GM19467 (cell line): Measurements from ENCODE around the gene CXXC1.
"Not testable (repeated sequence)": the region's sequence is repeated elsewhere in the genome, so short reads cannot be mapped to it uniquely, and the experiment has no call there.

Experiments used
- ATAC-seq: cut with Tn5 transposase; IDR thresholded peaks from one replicate; pipeline ENCODE4 v1.9.1; 2021; ENCODE audit warnings: mild to moderate bottlenecking, moderate library complexity; ENCODE audit not compliant: unreplicated experiment

CXXC1 gene

DNA sequence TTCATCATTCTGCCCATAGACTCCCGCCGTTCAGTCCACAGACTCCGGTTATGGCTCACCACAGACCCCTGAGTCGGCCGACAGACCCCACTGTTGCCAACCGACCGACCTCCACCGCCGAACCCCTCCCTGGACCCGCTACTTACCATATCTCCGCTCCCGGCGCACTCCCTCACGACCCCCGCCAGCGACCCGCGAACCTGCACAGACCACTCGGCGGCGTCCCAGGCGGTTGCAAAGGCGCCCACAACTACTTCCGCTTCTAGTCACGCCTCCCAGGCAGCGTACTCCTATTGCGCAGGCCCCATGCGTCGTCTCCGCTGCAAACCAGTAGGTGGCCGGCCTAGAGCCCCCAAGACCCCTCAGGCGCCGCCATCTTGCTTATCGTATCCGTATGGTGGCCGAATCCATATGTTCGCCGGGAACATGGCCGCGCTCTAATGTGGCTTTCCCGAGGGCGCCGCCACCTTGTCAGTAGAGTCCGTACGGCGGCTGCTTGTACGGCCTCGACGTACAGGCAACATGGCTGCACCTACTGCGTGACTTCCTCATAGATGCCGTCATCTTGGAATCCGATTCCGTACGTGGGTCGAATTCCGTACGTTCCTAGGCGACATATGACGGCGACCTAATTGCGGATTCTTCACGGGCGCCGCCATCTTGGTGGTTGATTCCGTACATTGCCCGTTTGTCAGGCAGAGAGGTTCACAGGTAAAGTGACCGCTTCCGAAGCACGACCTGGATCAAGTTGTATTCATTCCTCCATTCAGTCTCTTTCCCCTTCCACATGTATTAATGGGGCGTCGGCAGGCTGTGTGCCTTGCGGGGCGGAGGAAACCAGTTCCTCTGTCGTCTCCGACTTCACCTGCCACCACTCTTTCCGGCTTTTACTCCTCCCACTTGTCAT is at the start of gene CXXC1:
Gene CXXC1, minus strand, starts transcription at position 252 of the 907 bp plus-strand sequence. Its CDS starts 103 bp downstream, at position 149.
- ATAC-seq = peak; percentile 91

DNA sequence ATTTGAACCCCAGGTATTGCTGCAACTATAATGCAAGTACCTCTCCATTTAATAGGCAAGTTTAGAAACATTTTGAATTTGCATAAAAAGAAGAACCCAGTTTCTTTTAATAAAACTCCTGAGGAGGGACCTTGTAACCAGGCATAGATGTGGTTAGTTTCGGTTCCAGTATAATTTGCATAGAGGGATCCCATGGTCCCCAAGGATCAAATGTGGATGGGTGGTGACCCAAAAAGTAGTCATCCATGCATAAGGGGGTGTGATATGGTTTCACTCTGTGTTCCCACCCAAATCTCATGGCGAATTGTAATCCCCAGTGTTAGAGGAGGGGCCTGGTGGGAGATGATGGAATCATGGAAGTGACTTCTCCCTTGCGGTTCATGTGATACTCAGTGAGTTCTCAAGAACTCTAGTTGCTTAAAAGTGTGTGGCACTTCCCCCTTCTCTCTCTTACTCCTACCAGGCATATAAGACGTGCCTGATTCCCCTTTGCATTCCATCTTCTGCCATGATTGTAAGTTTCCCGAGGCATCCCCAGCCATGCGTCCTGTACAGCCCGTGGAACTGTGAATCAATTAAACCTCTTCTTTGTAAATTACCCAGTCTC is 47.2 kb upstream of the CXXC1 start:
- no peak for ATAC-seq

DNA sequence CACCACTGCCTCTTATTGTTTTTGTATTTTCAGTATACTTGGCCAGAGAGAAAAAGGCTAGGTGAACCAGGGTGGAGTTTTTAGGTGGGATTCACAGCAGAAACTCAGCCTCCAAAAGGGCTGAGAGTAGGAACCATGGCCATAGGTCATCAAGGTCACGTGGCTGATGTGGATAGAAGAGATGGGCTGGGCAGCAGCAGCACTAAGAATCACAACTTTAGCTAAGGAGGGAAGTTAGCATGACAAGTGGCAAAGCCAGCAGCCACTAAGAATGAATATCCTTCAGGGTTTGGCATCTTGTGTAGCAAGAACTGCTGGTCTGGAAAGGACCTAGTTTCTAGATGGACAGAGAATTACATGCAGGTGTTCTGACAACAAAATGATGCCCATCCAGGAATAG is 44.2 kb upstream of the CXXC1 start:
- ATAC-seq = no peak

DNA sequence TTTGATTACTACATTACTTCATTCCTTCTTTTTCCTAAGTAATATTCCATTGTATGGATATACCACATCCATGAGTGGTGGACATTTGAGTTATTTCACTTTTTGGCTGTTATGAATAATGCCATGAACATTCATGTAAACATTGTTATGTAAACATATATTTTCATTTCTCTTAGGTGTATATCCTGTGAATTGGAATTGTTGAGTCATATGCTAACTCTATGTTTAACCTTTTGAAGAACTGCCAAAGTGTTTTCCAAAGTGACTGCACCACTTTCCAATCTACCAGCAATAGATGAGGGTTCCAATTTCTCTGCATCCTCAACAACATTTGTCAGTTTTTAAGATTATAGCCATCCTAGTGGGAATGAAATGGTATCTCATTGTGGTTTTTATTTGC is 42.7 kb upstream of the CXXC1 start:
- ATAC-seq = no peak

DNA sequence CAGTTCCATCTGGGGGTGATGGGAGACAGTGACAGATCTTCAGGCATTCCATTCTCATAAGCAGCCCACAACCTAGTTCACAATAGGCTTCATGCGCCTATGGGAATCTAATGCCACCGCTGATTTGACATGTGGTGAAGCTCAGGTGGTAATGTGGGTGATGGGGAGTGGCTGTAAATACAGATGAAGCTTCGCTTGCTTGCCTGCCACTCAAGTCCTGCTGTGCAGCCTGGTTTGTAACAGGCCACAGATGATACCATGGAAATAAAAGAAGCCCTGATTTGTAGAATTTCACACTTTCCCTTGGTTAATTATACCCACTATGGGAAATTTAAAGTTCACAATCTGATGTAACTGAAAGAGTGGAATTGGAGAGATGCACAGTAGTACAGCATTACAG is 40.5 kb upstream of the CXXC1 start:
- no peak for ATAC-seq

DNA sequence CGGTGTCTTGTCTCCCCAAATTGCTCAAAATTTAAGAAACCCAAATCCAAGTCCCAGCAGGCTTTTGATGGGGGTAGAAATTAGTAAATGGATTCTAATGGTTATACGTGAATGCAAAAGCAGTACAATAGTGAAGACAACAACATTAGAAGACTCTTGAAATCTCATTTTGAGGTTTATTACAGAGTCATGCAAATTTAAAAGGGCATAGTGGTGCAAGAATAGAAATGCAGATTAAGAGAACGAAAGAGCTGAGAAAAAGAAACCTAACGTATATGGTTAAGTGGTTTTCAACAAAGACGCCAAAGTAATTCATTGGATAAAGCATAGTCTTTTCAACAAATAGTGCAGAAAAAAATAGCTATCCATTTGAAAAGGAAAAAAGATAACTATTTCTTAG is 33.2 kb upstream of the CXXC1 start:
- ATAC-seq = peak; percentile 66

DNA sequence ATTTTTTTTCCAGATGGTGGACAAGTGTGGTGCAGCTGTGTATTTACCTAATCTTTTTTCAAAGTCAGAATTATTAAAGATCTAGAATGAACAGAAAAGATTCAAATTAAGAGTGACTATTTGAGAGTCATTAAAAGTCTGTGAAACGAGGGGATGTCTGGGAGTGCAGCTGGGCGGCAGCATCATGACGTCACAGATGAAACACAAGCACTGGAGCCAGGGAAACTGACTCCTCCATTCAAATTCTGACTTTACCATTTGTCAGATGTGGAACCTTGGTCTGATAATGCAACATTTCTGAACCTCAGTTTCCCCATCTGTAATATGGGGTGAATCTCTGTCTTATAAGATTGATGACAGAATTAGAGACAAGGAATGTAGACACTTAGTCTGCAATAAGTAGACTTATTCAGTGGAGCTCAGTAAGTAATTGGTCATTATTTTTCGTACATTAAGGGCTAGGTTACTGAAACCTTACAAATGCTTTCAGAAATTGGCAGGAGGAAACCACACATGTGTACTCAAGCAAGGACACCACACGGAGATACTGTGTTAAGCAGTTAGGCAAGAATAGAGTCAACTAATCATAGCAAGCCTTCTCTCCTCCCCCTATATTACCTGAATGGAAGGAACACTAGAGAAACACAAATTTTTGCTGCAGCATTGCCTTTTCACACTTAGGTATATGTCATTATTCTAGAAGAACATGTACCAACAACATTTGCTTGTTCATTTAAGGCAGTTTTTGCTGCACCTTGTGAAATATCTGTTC is 27.8 kb upstream of the CXXC1 start:
- peak; percentile 69 for ATAC-seq

DNA sequence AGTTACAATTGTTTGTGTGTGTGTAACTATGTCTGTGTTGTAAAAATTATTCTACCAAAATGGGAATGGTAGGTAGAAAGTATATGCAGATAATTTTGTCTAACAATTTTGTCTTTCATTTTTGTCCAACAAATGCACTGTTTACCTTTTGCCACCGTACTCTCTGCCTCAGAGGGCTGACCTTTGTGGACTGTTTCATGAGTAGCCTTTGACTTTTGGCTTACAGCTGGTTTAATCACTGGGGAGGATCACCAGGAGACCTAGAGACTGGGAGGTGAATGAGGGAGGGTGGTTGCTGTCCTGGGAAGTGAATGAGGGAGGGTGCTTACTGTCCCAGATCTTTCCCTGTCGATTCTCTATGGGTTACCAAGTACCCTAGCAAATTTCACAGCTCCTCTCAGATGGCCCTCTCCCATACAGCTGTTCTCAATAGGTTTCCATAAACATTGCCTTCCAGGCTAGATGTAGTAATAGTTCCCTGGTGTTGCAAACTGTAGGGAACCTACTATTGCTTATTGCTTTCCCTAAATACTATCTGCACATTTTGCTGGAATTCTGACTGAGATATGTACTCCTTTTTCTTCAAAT is 26.5 kb upstream of the CXXC1 start:
- no peak for ATAC-seq

DNA sequence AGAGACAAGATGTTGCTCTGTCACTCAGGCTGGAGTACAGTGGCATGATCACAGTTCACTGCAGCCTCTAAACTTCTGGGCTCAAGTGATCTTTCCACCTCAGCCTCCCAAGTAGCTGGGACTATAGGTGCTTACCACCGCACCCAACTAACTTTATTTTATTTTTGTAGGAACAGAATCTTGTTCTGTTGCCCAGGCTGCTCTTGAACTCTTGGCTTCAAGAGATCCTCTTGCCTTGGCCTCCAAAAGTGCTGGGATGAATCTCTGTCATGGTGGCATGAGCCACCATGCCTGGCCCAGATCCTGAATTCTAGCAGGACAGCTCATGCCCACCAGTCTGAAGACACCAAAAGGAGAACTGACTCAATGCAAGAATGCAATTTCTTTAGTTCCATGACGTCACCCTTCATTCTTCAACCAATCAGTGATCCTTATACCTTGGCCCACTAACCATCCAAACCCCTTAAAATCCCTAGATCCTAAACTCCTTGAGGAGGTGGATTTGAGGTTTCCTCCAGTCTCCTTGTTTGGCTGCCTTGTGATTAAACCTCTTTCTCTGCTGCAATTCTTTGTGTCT is 25.6 kb upstream of the CXXC1 start:
- ATAC-seq = no peak

DNA sequence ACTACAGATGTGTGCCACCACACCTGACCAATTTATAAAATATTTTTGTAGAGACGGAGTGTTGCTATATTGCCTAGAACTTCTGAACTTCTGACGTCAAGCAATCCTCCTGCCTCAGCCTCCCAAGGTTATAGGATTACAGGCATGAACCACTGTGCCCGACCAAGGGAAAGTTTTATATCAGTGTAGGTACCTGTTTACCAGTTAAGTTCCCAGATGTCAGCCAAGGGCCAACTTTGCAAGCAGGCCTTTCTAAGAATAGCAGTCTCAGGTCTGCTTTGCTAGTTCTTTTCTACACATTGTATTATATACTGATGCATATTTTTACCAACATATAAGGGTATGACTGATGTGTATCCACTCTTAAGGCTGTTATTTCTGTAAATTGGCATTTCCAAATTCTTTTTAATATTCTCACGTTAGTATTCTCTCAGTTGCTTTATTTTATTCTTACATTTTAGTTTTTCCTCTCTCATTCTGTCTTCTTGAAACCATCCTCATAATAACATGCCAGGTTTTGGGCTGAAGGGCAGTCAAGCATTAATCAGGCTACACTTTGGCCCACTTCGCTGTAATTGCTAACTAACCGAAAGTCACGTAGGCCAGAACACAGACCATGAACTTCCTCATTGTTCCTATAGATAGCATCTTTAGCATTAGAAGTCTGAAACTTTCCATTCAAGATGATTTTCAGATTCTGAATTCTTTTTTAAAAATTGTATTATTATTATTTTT is 25.0 kb upstream of the CXXC1 start:
- ATAC-seq = peak; percentile 56

DNA sequence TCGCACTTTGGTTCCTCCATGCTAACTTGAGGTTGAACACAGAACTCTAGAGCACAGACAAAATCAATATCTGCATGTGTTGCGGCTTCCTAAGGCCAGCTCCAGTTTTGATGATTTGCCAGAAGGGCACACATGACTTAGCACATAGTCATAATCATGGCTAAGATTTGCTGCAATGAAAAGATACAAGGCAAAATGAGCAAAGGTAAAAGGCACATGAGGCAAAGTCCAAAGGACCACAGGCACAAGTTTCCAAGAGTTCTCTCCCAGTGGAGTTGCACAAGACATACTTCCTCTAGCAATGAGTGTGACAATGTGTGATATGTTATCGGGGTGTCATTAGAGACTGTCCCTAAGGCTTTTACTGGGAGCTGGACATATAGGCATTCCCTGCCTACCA is 24.2 kb upstream of the CXXC1 start:
- ATAC-seq = no peak

DNA sequence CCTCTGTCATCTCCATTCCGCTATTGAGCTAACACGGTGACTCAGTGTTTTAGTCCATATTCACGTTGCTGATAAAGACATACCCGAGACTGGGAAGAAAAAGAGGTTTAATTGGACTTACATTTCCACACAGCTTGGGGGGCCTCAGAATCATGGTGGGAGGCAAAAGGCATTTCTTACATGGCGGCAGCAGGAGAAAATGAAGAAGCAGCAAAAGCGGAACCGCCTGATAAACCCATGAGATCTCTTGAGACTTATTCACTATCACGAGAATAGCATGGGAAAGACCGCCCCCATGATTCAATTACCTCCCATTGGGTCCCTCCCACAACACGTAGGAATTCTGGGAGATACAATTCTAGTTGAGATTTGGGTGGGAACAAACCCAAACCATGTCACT is 22.6 kb upstream of the CXXC1 start:
- ATAC-seq = no peak

DNA sequence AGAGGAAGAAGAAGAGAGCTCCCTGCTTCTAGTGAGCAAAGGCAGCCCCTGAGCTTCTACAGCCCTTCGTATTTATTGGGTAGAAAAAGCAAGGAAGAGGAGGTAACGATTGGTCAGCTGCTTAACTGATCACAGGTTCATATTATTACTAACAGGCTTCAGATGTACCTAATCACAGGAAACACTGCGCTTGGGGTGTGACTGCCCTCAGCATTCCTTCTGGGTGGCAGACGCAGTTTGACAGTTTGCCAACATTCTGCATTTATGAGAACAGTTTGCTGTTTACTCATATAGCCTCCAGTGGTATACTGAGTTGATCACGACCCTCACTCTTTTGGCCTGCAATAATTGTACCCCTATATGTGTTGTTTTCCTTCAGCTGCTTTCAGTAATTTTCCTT is 21.4 kb upstream of the CXXC1 start:
- not testable (repeated sequence) for ATAC-seq

DNA sequence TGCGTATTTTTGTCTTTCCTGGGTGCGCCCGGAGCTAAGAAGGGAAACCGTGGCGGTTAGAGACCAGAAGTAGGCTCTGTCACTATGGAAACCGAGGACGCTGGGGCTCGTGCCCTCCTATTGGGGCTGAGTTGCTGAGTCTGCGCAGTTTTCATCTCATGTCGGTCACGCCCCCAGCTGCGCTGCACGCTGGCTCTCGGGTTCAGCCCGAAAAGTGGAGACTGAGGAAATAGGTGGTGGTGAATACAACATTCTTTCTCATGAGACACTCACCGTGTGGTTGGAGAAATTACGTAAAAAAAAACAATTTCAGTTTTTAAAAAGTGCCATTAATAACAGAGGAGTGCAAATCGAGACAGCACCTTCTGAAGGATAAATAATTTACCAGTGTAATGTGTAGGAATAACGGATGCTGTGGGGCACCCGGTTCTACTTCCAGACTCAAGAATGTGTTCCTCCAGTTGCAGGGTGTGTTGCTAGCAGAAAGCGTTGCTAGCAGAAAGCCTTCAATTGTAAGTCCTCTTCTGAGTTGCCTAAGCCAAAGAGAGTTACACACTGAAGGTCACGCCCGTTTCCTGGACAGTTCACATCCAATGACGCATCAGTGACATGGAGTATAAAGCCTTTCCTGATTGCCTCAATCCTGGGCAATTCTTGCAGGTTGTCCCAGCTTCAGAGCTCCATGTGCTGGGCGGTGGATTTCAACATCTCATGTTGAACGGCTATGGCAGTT is 20.4 kb upstream of the CXXC1 start:
- ATAC-seq = peak; percentile 83

DNA sequence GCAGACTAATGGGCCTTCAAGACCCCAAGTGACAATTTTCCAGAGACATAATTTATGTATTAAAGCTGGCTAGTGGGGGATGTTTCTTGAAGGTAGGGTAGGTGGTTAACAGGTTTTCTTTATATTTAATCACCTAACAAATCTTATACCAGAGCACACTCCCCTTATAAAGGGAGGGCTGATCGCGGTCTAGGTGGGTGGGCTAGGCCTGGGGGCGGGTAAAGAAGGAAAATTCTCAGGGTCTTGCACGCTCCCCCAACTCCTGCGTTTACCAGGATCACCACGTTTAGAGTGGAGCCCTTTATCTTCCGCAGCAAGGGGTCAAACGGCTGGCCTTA is 19.9 kb upstream of the CXXC1 start:
- no peak for ATAC-seq

DNA sequence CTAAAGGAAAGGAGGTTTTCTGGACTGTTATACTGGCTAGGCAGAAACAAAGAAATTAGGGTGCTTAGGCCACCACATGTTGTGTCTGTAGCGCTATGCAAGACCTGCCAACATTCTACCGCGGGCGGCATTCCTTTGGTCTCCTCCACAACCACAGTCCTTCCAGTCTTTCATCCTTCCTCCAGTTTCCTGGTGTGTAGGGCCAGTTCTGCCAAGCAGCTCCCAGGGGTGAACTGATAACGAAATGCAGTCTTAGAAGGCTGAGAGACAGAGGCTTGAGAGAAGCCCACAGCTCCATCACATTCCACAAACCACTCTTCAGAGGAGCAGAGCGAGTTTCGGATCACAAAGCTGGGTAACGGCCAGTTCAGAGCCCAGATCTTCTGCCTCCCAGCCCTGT is 19.5 kb upstream of the CXXC1 start:
- no peak for ATAC-seq

DNA sequence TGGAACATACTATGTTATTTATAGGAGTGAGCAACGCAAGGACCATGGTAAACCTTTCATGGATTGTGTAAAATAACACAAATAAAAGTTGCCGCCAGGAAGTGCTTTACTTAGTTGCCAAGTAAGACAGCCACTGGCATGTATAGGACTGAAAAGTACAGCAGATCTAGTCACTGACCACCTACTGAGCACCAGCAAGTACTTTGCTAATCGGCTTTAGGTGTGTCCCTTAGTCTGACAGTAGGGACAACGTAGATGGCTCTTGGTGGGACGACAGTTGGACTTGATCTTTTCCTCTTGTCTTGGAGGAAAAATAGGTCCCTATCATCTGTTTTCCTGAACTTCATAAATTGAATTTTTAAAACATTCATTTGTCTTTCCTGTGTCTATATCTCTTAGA is 13.6 kb upstream of the CXXC1 start:
- no peak for ATAC-seq

DNA sequence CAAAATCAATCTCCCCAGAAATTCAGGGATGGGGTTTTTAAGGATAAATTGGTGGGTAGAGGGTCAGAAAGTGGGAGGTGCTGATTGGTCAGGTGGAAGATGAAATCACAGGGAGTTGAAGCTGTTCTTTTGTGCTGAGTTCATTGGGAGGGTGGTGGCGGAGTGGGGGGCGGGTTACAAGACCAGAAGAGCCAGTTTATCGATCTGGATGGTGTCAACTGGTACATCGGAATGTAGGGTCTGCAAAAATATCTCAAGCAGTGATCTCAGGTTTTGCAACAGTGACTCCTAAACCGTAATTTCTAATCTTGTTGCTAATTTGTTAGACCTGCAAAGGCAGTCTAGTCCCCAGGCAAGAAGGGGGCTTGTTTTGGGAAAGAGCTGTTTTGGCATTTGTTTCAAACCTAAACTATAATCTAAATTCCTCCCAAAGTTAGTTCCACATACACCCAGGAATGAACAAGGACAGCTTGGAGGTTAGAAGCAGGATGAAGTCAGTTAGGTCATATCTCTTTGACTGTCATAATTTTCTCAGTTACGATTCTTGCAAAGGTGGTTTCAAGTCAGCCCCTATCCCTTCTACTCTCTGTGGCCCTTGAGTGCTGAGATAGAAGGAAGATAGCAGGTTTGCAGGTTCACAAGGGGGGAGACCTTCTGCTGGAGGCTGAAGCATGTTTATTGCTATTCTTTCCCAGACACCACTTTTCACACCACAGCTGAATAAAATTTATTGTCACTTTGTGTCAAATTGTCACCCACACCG is 12.3 kb upstream of the CXXC1 start:
- ATAC-seq = no peak
